H9 (cell line): Measurements from ENCODE around the gene GAS5. TPM values are rescaled to one million over a fixed set of nuclear protein-coding genes. Genes with fewer than 3 reads are reported as not detected.

Source experiments
- DNase-seq: peaks from one replicate; pipeline ENCODE4 v3.0.0-alpha.2; 2017
- H2AFZ ChIP-seq: one replicate; pipeline ENCODE4 v1.6.1; 2013; ENCODE audit warnings: mild to moderate bottlenecking, low read length, control low read depth, moderate library complexity
- H2AK5ac ChIP-seq: 2 replicates; pipeline ENCODE4 v1.6.1; 2013; ENCODE audit warnings: low read length, control low read depth, mixed read lengths; ENCODE audit not compliant: insufficient read length
- H2BK120ac ChIP-seq: one replicate; pipeline ENCODE4 v1.6.1; 2013; ENCODE audit warnings: low read depth, mild to moderate bottlenecking, low read length, control low read depth, inconsistent platforms; ENCODE audit not compliant: poor library complexity, severe bottlenecking
- H2BK12ac ChIP-seq: 2 replicates; pipeline ENCODE4 v1.6.1; 2013; ENCODE audit warnings: low read length, control low read depth, mixed read lengths, low read depth; ENCODE audit not compliant: insufficient read length
- H2BK15ac ChIP-seq: 2 replicates; pipeline ENCODE4 v1.6.1; 2013; ENCODE audit warnings: low read depth, low read length, control low read depth
- H2BK20ac ChIP-seq: one replicate; pipeline ENCODE4 v1.6.1; 2013; ENCODE audit warnings: low read depth, mild to moderate bottlenecking, low read length, control low read depth, inconsistent platforms; ENCODE audit not compliant: poor library complexity, severe bottlenecking
- H2BK5ac ChIP-seq: 2 replicates; pipeline ENCODE4 v1.6.1; 2013; ENCODE audit warnings: low read length, control low read depth, mixed read lengths; ENCODE audit not compliant: insufficient read length
- H3K14ac ChIP-seq: 2 replicates; pipeline ENCODE4 v1.6.1; 2013; ENCODE audit warnings: low read length, control low read depth; ENCODE audit not compliant: insufficient read depth
- H3K18ac ChIP-seq: 2 replicates; pipeline ENCODE4 v1.6.1; 2013; ENCODE audit warnings: low read depth, mild to moderate bottlenecking, mixed read lengths, low read length, control low read depth; ENCODE audit not compliant: insufficient read length
- H3K23ac ChIP-seq: 2 replicates; pipeline ENCODE4 v1.6.1; 2013; ENCODE audit warnings: low read length, control low read depth, mixed read lengths, low read depth; ENCODE audit not compliant: insufficient read length
- H3K23me2 ChIP-seq: 2 replicates; pipeline ENCODE4 v1.6.1; 2013; ENCODE audit warnings: low read depth, mild to moderate bottlenecking, mixed read lengths, low read length, control low read depth; ENCODE audit not compliant: insufficient read length, poor library complexity, severe bottlenecking
- H3K27ac ChIP-seq: 2 replicates; pipeline ENCODE4 v1.5.1; 2013; ENCODE audit warnings: low read length, control low read depth, mixed read lengths, low read depth; ENCODE audit not compliant: insufficient read length
- H3K27me3 ChIP-seq: 2 replicates; pipeline ENCODE4 v1.6.1; 2013; ENCODE audit warnings: low read length, control low read depth, inconsistent platforms; ENCODE audit not compliant: insufficient read depth
- H3K4ac ChIP-seq: 2 replicates; pipeline ENCODE4 v1.6.1; 2013; ENCODE audit warnings: low read depth, mild to moderate bottlenecking, control low read depth, inconsistent platforms, low read length, moderate library complexity
- H3K4me1 ChIP-seq: 2 replicates; pipeline ENCODE4 v1.6.1; 2013; ENCODE audit warnings: low read length, control low read depth, inconsistent platforms; ENCODE audit not compliant: insufficient read depth
- H3K4me2 ChIP-seq: 2 replicates; pipeline ENCODE4 v1.6.1; 2013; ENCODE audit warnings: low read length, control low read depth, mixed read lengths; ENCODE audit not compliant: insufficient read length, insufficient read depth
- H3K56ac ChIP-seq: 2 replicates; pipeline ENCODE4 v1.6.1; 2013; ENCODE audit warnings: low read depth, mild to moderate bottlenecking, mixed read lengths, low read length, control low read depth; ENCODE audit not compliant: insufficient read length
- H3K79me1 ChIP-seq: 2 replicates; pipeline ENCODE4 v1.6.1; 2013; ENCODE audit warnings: low read depth, mild to moderate bottlenecking, moderate library complexity, low read length, control low read depth, inconsistent platforms; ENCODE audit not compliant: insufficient read depth, poor library complexity, severe bottlenecking
- H3K79me2 ChIP-seq: 2 replicates; pipeline ENCODE4 v1.6.1; 2013; ENCODE audit warnings: low read length, control low read depth, inconsistent platforms; ENCODE audit not compliant: insufficient read depth
- H3K9ac ChIP-seq: 2 replicates; pipeline ENCODE4 v1.6.1; 2013; ENCODE audit warnings: low read length, control low read depth, mixed read lengths; ENCODE audit not compliant: insufficient read length; ENCODE audit errors: extremely low read depth
- H3K9me3 ChIP-seq: one replicate; pipeline ENCODE4 v1.6.1; 2013; ENCODE audit warnings: low read depth, low read length, inconsistent platforms; ENCODE audit not compliant: control insufficient read depth
- H3T11ph ChIP-seq: one replicate; pipeline ENCODE4 v1.6.1; 2013; ENCODE audit warnings: mild to moderate bottlenecking, low read length, control low read depth, inconsistent platforms
- H4K20me1 ChIP-seq: one replicate; pipeline ENCODE4 v1.6.1; 2013; ENCODE audit not compliant: control insufficient read depth, insufficient read length, insufficient read depth
- H4K5ac ChIP-seq: 2 replicates; pipeline ENCODE4 v1.6.1; 2013; ENCODE audit warnings: low read depth, mild to moderate bottlenecking, mixed read lengths, low read length, control low read depth; ENCODE audit not compliant: insufficient read length
- H4K8ac ChIP-seq: replicated peaks from 2 replicates; pipeline ENCODE4 v1.6.1; 2013; ENCODE audit warnings: low read length, control low read depth, mixed read lengths, low read depth; ENCODE audit not compliant: insufficient read length
- H4K91ac ChIP-seq: 2 replicates; pipeline ENCODE4 v1.6.1; 2013; ENCODE audit warnings: low read depth, mild to moderate bottlenecking, moderate library complexity, mixed read lengths, low read length, control low read depth; ENCODE audit not compliant: insufficient read length
- H3K27ac Mint-ChIP-seq, 3 experiments: 2 replicates in 2 of 3; 3 replicates in 1 of 3; pipeline ENCODE4 v1.8.0; 2020 to 2021; ENCODE audit warnings: mixed read lengths in 3 of 3, mild to moderate bottlenecking in 1 of 3, moderate library complexity in 1 of 3
- H3K27me3 Mint-ChIP-seq: 2 replicates; pipeline ENCODE4 v1.8.0; 2021; ENCODE audit warnings: low read depth, mild to moderate bottlenecking, moderate library complexity, mixed read lengths
- H3K36me3 Mint-ChIP-seq, 3 experiments: 2 replicates in 2 of 3; 3 replicates in 1 of 3; pipeline ENCODE4 v1.8.0; 2020 to 2021; ENCODE audit warnings: low read depth in 3 of 3, mixed read lengths in 3 of 3; ENCODE audit not compliant: insufficient read depth in 1 of 3
- H3K4me1 Mint-ChIP-seq, 2 experiments: 2 replicates each; pipeline ENCODE4 v1.8.0; 2020; ENCODE audit warnings: mixed read lengths in 2 of 2
- H3K4me3 Mint-ChIP-seq, 2 experiments: 2 replicates in 1 of 2; 3 replicates in 1 of 2; pipeline ENCODE4 v1.8.0; 2020 to 2021; ENCODE audit warnings: mild to moderate bottlenecking in 2 of 2, mixed read lengths in 2 of 2, moderate library complexity in 1 of 2
- H3K9me3 Mint-ChIP-seq, 2 experiments: 2 replicates in 1 of 2; 3 replicates in 1 of 2; pipeline ENCODE4 v1.8.0; 2020; ENCODE audit warnings: mild to moderate bottlenecking in 2 of 2, mixed read lengths in 2 of 2, moderate library complexity in 1 of 2
- WGBS: extraction: QIAGEN DNeasy Blood & Tissue Kit; methylation state at CpG from one replicate; pipeline ENCODE4 v1.1.7; 2013; ENCODE audit warnings: missing lambda C conversion rate, low lambda C conversion rate, mixed read lengths; ENCODE audit not compliant: insufficient read length; ENCODE audit errors: extremely low coverage; 5-methylcytosine and 5-hydroxymethylcytosine counted together
- total RNA-seq: library from RNA; stranded (reverse); gene quantifications from 2 replicates; pipeline ENCODE4 v1.2.1, GENCODE V29; 2021
- TF ChIP-seq, protein P1 (sequence below): fragments of 200-600 bp; sonication (generic); conservative IDR thresholded peaks from 3 replicates; pipeline ENCODE4 v1.8.0; 2021; ENCODE audit warnings: antibody characterized with exemption, mild to moderate bottlenecking

The GAS5 gene
- total RNA-seq, 1 experiment from 2014 or later = 690 TPM

DNA sequence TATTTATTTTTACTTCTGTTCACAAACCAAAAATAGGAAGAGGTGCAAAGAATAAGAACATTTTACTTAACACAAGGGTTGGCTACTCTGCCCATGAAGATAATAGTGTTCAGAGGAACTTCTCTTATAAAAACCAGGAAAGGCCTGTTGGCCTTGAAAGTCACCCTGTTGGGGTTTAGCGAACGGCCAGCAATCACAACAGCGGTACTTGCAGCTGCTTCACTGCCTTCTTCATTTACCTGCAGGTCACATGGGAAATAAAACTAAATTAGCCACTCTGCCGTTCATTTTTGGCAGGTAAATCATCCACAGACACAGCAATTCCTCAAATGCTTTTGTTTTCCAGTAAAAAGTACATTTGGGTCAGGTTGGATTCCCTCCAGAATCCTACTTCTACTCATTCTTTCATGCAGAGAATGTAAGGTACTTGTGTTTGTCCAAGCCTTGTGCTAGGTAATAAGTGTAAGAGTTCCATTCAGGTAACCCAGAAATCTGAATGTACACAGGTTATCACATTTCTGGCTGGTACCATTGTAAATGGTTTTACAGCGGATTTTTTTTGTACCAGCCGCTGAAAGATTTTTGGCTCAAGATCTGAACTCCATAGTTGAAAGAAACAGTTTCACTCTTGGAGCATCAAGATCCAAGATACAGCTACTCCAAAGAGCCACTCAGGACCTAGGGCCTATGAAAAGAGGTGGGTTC is 36.2 kb upstream of the GAS5 start:
- H2AK5ac ChIP-seq = no peak overlapping the region
- no peak overlapping the region for H2AFZ ChIP-seq
- Mint-ChIP-seq H3K27ac (peak overlapping the region in 1 of 3 experiments; percentile 19; a peak in 1 of 7 replicates), H3K27me3 (no peaks in the 10 kb centered on the region), H3K9me3 (no peaks in the 10 kb centered on the region), H3K4me1 (peaks cover 19 to 31% of the 10 kb centered on the region in 2 experiments), H3K36me3 (peaks cover 0 to 4% (median 2%) of the 10 kb centered on the region in 3 experiments; a peak in 3 of 7 replicates), H3K4me3 (no peak overlapping the region)
- H4K20me1 ChIP-seq = no peaks in the 10 kb centered on the region
- H2BK20ac ChIP-seq = no peak overlapping the region
- no peak for DNase-seq
- H3K23ac ChIP-seq = no peak overlapping the region
- no peak overlapping the region for H3K56ac ChIP-seq
- no peak overlapping the region for H2BK12ac ChIP-seq
- no peaks in the 10 kb centered on the region for H3K79me1 ChIP-seq
- H3K9me3 ChIP-seq = no peaks in the 10 kb centered on the region
- whole genome bisulfite sequencing = no CpG with 5 or more reads among the region's 6 CpGs
- no peak overlapping the region for H4K5ac ChIP-seq
- no peak overlapping the region for H3K18ac ChIP-seq
- no peak overlapping the region for H2BK15ac ChIP-seq
- H3K27me3 ChIP-seq = no peaks in the 10 kb centered on the region
- H3T11ph ChIP-seq = no peak overlapping the region
- no peaks in the 10 kb centered on the region for H3K23me2 ChIP-seq
- H3K14ac ChIP-seq = no peak overlapping the region
- no peak overlapping the region for H3K27ac ChIP-seq
- H3K4me2 ChIP-seq = no peak overlapping the region
- TF ChIP-seq, protein P1, sequence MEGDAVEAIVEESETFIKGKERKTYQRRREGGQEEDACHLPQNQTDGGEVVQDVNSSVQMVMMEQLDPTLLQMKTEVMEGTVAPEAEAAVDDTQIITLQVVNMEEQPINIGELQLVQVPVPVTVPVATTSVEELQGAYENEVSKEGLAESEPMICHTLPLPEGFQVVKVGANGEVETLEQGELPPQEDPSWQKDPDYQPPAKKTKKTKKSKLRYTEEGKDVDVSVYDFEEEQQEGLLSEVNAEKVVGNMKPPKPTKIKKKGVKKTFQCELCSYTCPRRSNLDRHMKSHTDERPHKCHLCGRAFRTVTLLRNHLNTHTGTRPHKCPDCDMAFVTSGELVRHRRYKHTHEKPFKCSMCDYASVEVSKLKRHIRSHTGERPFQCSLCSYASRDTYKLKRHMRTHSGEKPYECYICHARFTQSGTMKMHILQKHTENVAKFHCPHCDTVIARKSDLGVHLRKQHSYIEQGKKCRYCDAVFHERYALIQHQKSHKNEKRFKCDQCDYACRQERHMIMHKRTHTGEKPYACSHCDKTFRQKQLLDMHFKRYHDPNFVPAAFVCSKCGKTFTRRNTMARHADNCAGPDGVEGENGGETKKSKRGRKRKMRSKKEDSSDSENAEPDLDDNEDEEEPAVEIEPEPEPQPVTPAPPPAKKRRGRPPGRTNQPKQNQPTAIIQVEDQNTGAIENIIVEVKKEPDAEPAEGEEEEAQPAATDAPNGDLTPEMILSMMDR = no peak
- H3K4me1 ChIP-seq = peaks cover 4% of the 10 kb centered on the region; the same call in 1 of the 2 replicates
- H3K9ac ChIP-seq = no peak overlapping the region
- no peaks in the 10 kb centered on the region for H3K79me2 ChIP-seq
- H2BK5ac ChIP-seq = no peak overlapping the region
- no peak overlapping the region for H3K4ac ChIP-seq
- no peak overlapping the region for H4K91ac ChIP-seq
- H2BK120ac ChIP-seq = no peak overlapping the region
- H4K8ac ChIP-seq = no peak overlapping the region
